K562 (cell line): ENCODE results near the gene ZNRF1. TPM values are rescaled to one million over a fixed set of nuclear protein-coding genes. Genes with fewer than 3 reads are reported as not detected.

Experiments used
- ATAC-seq: fragments of 200-7000 bp; cut with Tn5 transposase; 3 replicates; pipeline ENCODE4 v1.9.1; 2020; ENCODE audit warnings: moderate library complexity
- BruUV-seq: library from RNA; stranded (reverse); fragments of 400-500 nt; replicated peaks from 2 replicates; lab custom pipeline; 2021; lab: Mats Ljungman, UMichigan
- CTCF ChIA-PET: fragments of 300-600 bp; formaldehyde crosslinking; extraction: SDS; loops from one replicate; lab custom pipeline; 2021; ENCODE audit warnings: low intra/inter-chr PET ratio; lab: Yijun Ruan, JAX
- POLR2A ChIA-PET: fragments of 300-600, 350-650 bp; sonication (Branson Sonifier 250); formaldehyde crosslinking; extraction: SDS; loops from one replicate; lab custom pipeline; 2021; ENCODE audit warnings: antibody characterized with exemption, inconsistent platforms; lab: Yijun Ruan, JAX
- DNase-seq, 4 experiments: peaks; one replicate each; pipeline versions ENCODE4 v3.0.0 to v3.0.0-alpha.2; 2011 to 2018; ENCODE audit warnings: low spot score in 3 of 4, mixed read lengths in 3 of 4; ENCODE audit errors: extremely low read depth in 1 of 4
- FAIRE-seq: peaks from 2 replicates; lab custom pipeline; 2011; peaks lifted over from hg19 to GRCh38; lab: Jason Lieb, UNC
- H2AFZ ChIP-seq: 2 replicates; pipeline ENCODE4 v1.6.0; 2011; ENCODE audit warnings: low read depth, low read length, control low read depth, inconsistent platforms
- H3K27ac ChIP-seq: fragments of 200-600 bp; 3 replicates; pipeline ENCODE4 v1.8.0; 2011; ENCODE audit warnings: low read depth, mild to moderate bottlenecking, control low read depth, inconsistent platforms, low read length, moderate library complexity, mixed read lengths; ENCODE audit errors: extremely low read depth
- H3K27me3 ChIP-seq, 2 experiments: fragments of 300-600 bp in 1 of 2; 2 replicates in 1 of 2; 3 replicates in 1 of 2; pipeline versions ENCODE4 v1.6.0 to v1.8.0; 2011; ENCODE audit warnings: inconsistent platforms in 2 of 2, low read length in 2 of 2, mild to moderate bottlenecking in 1 of 2, mixed read lengths in 1 of 2, moderate library complexity in 1 of 2; ENCODE audit not compliant: control insufficient read depth in 2 of 2, insufficient read depth in 2 of 2
- H3K36me3 ChIP-seq: fragments of 300-600 bp; 3 replicates; pipeline ENCODE4 v1.8.0; 2011; ENCODE audit warnings: mild to moderate bottlenecking, low read length, inconsistent platforms; ENCODE audit not compliant: control insufficient read depth, insufficient read depth
- H3K4me1 ChIP-seq, 2 experiments: fragments of 200-600 bp in 1 of 2; replicated peaks in 1 of 2; 2 replicates in 1 of 2; 3 replicates in 1 of 2; pipeline versions ENCODE4 v1.5.1 to v1.8.0; 2011; ENCODE audit warnings: inconsistent platforms in 2 of 2, low read length in 2 of 2, mild to moderate bottlenecking in 1 of 2, mixed read lengths in 1 of 2, moderate library complexity in 1 of 2; ENCODE audit not compliant: control insufficient read depth in 2 of 2, insufficient read depth in 2 of 2
- H3K4me2 ChIP-seq: 2 replicates; pipeline ENCODE4 v1.6.1; 2011; ENCODE audit warnings: low read length, control low read depth, inconsistent platforms, mixed read lengths; ENCODE audit not compliant: insufficient read depth
- H3K4me3 ChIP-seq: fragments of 200-600 bp; sonication (generic), shearing (Covaris generic); 2 replicates; pipeline ENCODE4 v1.5.1; 2016; ENCODE audit warnings: control low read depth, inconsistent platforms
- H3K79me2 ChIP-seq: fragments of 200-600 bp; 3 replicates; pipeline ENCODE4 v1.8.0; 2011; ENCODE audit warnings: low read length, inconsistent platforms; ENCODE audit not compliant: control insufficient read depth, insufficient read depth
- H3K9ac ChIP-seq, 2 experiments: 2 replicates each; pipeline versions ENCODE4 v1.6.0 to v1.6.1; 2011; ENCODE audit warnings: low read depth in 2 of 2, low read length in 2 of 2, control low read depth in 1 of 2, inconsistent platforms in 1 of 2, mild to moderate bottlenecking in 1 of 2, mixed read lengths in 1 of 2; ENCODE audit not compliant: insufficient read depth in 1 of 2
- H3K9me1 ChIP-seq: one replicate; pipeline ENCODE4 v1.6.0; 2011; ENCODE audit warnings: inconsistent platforms, mild to moderate bottlenecking, low read length, moderate library complexity; ENCODE audit not compliant: control insufficient read depth, insufficient read depth
- H3K9me3 ChIP-seq: replicated peaks from 2 replicates; pipeline ENCODE4 v1.5.1; 2011; ENCODE audit warnings: low read depth, low read length, inconsistent platforms; ENCODE audit not compliant: control insufficient read depth, insufficient read depth
- H4K20me1 ChIP-seq: replicated peaks from 2 replicates; pipeline ENCODE4 v1.6.1; 2011; ENCODE audit warnings: low read length, inconsistent platforms, mixed read lengths; ENCODE audit not compliant: control insufficient read depth, insufficient read depth
- ADNP ChIP-seq: fragments of 200-800 bp; sonication (Bioruptor generic); IDR thresholded peaks from 2 replicates; pipeline ENCODE4 v1.6.1; 2016; ENCODE audit warnings: missing genetic modification characterization, missing compliant biosample characterization
- HDGF ChIP-seq: fragments of 450-650 bp; IDR thresholded peaks from 2 replicates; pipeline ENCODE4 v1.6.1; 2016
- HMGN3 ChIP-seq: IDR thresholded peaks from 2 replicates; pipeline ENCODE4 v1.6.1; 2011; ENCODE audit warnings: borderline replicate concordance, low read depth, mild to moderate bottlenecking, mixed read lengths, low read length; ENCODE audit not compliant: insufficient read length; ENCODE audit errors: extremely low read depth
- MCM5 ChIP-seq: fragments of 450-650 bp; IDR thresholded peaks from 2 replicates; pipeline ENCODE4 v1.6.1; 2016; ENCODE audit warnings: low read depth
- NFIC ChIP-seq: fragments of 450-650 bp; IDR thresholded peaks from 2 replicates; pipeline ENCODE4 v1.6.1; 2017; ENCODE audit warnings: mild to moderate bottlenecking, inconsistent platforms
- NRF1 ChIP-seq, 2 experiments: fragments of 450-650 bp; IDR thresholded peaks in 1 of 2; conservative IDR thresholded peaks in 1 of 2; 2 replicates each; pipeline ENCODE4 v1.6.1; 2014; ENCODE audit warnings: mild to moderate bottlenecking in 2 of 2
- OTX1 ChIP-seq: fragments of 450-650 bp; formaldehyde crosslinking; IDR thresholded peaks from 2 replicates; pipeline ENCODE4 v1.4.0; 2022; ENCODE audit warnings: mild to moderate bottlenecking
- PTBP1 ChIP-seq: fragments of 200-400 bp; formaldehyde crosslinking; IDR thresholded peaks from 2 replicates; pipeline ENCODE4 v1.6.1; 2017; ENCODE audit warnings: low read depth, low read length
- WGBS: fragments of 100-300 bp; shearing (Covaris generic); methylation state at CpG from one replicate; pipeline ENCODE4 v1.1.6; 2016; ENCODE audit warnings: low coverage, mixed read lengths; ENCODE audit not compliant: insufficient coverage; ENCODE audit errors: missing lambda C conversion rate; 5-methylcytosine and 5-hydroxymethylcytosine counted together
- in situ Hi-C: fragments of 300-500 bp; cut with MboI; formaldehyde crosslinking; loops from 4 replicates; pipeline ENCODE4 v1.15.0; 2018; ENCODE audit warnings: inconsistent platforms, mixed read lengths
- intact Hi-C: fragments of 100-400 bp; cut with micrococcal nuclease; formaldehyde crosslinking; loops from 2 replicates; pipeline ENCODE4 v1.14.2; 2022
- polyA plus RNA-seq, 8 experiments: library from polyadenylated mRNA; depleted of rRNA in 4 of 8; stranded (reverse) in 5 of 8; unstranded in 3 of 8; fragments of >200 nt; fragmentation: Nextera tagmentation in 2 of 8; fragmentation: Illumina TruSeq in 1 of 8; extraction: Ambion mirVana in 2 of 8; extraction: Trizol in 1 of 8; gene quantifications; 2 replicates each; pipeline versions ENCODE4 v1.2.1 to v1.2.3, GENCODE V29; 2011 to 2014; ENCODE audit warnings: inconsistent platforms in 1 of 8, missing spikeins in 1 of 8
- total RNA-seq, 7 experiments: library from RNA; depleted of rRNA in 6 of 7; stranded (reverse); fragments of >200 nt in 6 of 7; fragmentation: Illumina TruSeq in 2 of 7; extraction: Trizol in 2 of 7; gene quantifications; 2 replicates each; pipeline versions ENCODE4 v1.2.1 to v1.2.3, GENCODE V29; 2011 to 2021; ENCODE audit warnings: low replicate concordance in 1 of 7
- TF ChIP-seq, protein P1 (sequence below): sonication (generic); formaldehyde crosslinking; IDR thresholded peaks from 2 replicates; pipeline ENCODE4 v1.8.0; 2022; ENCODE audit warnings: mild to moderate bottlenecking, low read depth, missing genetic modification reagents
- TF ChIP-seq, protein P2 (sequence below), 2 experiments: fragments of 450-650 bp; IDR thresholded peaks; 2 replicates each; pipeline ENCODE4 v1.6.1; 2016
- TF ChIP-seq, protein P3 (sequence below): sonication (generic); IDR thresholded peaks from 2 replicates; pipeline ENCODE4 v1.6.1; 2016
- TF ChIP-seq, protein P4 (sequence below): sonication (generic); formaldehyde crosslinking; IDR thresholded peaks from 2 replicates; pipeline ENCODE4 v1.8.1; 2023; ENCODE audit warnings: mild to moderate bottlenecking, missing genetic modification reagents
- TF ChIP-seq, protein P5 (sequence below): fragments of 250-450 bp; sonication (Bioruptor Pico); IDR thresholded peaks from 2 replicates; pipeline ENCODE4 v1.9.0; 2021; ENCODE audit warnings: mild to moderate bottlenecking

The ZNRF1 gene
- total and polyA plus RNA-seq, 9 of the 15 experiments (the other 6 are each of a cell fraction or from before 2014, with no cell fraction given): 9.5 to 37.7 (median 20.0) TPM

DNA sequence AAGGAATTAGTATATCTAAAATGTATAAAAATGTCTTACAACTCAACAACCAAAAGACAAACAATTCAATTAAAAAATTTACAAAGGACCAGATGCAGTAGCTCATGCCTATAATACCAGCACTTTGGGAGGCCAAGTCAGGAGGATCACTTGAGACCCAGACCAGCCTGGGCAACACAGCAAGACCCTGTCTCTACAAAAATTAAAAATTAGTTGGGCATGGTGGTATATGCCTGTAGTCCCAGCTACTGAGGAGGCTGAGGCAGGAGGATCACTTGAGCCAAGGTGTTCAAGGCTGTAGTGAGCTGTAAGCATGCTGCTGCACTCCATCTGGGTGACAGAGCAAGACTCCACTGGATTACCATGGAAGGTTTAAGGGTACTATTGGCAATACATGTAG lies 33.8 kb downstream of the ZNRF1 start (continued):
- TF ChIP-seq, protein P1, sequence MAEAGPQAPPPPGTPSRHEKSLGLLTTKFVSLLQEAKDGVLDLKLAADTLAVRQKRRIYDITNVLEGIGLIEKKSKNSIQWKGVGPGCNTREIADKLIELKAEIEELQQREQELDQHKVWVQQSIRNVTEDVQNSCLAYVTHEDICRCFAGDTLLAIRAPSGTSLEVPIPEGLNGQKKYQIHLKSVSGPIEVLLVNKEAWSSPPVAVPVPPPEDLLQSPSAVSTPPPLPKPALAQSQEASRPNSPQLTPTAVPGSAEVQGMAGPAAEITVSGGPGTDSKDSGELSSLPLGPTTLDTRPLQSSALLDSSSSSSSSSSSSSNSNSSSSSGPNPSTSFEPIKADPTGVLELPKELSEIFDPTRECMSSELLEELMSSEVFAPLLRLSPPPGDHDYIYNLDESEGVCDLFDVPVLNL (CRISPR knock-in tag): no peak
- no peak for TF ChIP-seq HMGN3
- TF ChIP-seq, protein P2, sequence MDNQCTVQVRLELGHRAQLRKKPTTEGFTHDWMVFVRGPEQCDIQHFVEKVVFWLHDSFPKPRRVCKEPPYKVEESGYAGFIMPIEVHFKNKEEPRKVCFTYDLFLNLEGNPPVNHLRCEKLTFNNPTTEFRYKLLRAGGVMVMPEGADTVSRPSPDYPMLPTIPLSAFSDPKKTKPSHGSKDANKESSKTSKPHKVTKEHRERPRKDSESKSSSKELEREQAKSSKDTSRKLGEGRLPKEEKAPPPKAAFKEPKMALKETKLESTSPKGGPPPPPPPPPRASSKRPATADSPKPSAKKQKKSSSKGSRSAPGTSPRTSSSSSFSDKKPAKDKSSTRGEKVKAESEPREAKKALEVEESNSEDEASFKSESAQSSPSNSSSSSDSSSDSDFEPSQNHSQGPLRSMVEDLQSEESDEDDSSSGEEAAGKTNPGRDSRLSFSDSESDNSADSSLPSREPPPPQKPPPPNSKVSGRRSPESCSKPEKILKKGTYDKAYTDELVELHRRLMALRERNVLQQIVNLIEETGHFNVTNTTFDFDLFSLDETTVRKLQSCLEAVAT (IDR thresholded peaks at IDR 0.05): no peak

DNA sequence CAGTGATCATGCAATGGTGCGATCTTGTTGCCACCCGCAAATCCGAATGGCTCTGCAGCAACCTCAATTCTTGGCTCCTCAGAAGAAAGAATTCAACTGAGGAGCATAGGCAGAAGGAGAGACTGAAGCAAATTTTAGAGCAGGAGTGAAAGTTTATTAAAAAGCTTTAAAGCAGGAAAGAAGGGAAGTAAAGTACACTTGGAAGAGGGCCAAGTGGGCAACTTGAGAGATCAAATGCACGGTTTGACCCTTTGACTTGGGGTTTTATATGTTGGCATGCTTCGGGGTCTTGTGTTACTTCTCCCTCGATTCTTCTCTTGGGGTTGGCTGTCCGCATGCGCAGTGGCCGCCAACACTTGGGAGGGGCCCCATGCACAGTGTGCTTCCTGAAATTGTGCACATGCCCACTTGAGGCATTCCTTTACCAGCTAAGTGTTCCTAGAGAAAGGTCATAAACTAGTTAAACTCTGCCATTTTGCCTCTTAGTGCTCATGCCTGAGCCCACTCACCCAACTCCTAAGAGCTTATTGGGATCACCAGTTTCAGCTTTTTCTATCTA lies 36.7 kb downstream of the ZNRF1 start:
- intact Hi-C loops: no loop called here
- FAIRE-seq (no peak), ATAC-seq (no peak), DNase-seq (no peak)
- BruUV-seq: no TSS peak
- ChIA-PET CTCF (no interaction called here), POLR2A (interaction anchor here (1.5 kb wide), 1 partner anchor 23 kb away, joined by 4 read pairs; no protein-coding TSS in a partner anchor)
- Histone ChIP-seq H3K9me1 (no peaks in the 10 kb centered on the region), H3K4me3 (no peak overlapping the region), H3K4me1 (peaks cover 3 to 22% of the 10 kb centered on the region in 2 experiments; a peak in 4 of 5 replicates), H3K9ac (no peak overlapping the region), H3K4me2 (no peak overlapping the region), H3K27me3 (no peaks in the 10 kb centered on the region), H2AFZ (no peak overlapping the region), H3K36me3 (peaks cover 4% of the 10 kb centered on the region; the same call in 1 of the 3 replicates), H3K27ac (no peak overlapping the region), H4K20me1 (no peaks in the 10 kb centered on the region), H3K79me2 (peaks cover 91% of the 10 kb centered on the region), H3K9me3 (no peaks in the 10 kb centered on the region)
- in situ Hi-C loops: no loop called here
- WGBS: 82% methylated on average over 9 of the region's 9 CpGs
- TF ChIP-seq, protein P3, sequence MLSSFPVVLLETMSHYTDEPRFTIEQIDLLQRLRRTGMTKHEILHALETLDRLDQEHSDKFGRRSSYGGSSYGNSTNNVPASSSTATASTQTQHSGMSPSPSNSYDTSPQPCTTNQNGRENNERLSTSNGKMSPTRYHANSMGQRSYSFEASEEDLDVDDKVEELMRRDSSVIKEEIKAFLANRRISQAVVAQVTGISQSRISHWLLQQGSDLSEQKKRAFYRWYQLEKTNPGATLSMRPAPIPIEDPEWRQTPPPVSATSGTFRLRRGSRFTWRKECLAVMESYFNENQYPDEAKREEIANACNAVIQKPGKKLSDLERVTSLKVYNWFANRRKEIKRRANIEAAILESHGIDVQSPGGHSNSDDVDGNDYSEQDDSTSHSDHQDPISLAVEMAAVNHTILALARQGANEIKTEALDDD: peak; percentile 34; the same call in 1 of the 2 replicates
- TF ChIP-seq, protein P4, sequence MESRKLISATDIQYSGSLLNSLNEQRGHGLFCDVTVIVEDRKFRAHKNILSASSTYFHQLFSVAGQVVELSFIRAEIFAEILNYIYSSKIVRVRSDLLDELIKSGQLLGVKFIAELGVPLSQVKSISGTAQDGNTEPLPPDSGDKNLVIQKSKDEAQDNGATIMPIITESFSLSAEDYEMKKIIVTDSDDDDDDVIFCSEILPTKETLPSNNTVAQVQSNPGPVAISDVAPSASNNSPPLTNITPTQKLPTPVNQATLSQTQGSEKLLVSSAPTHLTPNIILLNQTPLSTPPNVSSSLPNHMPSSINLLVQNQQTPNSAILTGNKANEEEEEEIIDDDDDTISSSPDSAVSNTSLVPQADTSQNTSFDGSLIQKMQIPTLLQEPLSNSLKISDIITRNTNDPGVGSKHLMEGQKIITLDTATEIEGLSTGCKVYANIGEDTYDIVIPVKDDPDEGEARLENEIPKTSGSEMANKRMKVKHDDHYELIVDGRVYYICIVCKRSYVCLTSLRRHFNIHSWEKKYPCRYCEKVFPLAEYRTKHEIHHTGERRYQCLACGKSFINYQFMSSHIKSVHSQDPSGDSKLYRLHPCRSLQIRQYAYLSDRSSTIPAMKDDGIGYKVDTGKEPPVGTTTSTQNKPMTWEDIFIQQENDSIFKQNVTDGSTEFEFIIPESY (CRISPR knock-in tag): peak; percentile 34; the same call in 1 of the 2 replicates
- TF ChIP-seq NFIC (peak; percentile 78), HDGF (no peak), OTX1 (CRISPR knock-in tag) (no peak), PTBP1 (no peak), MCM5 (no peak), NRF1 (conservative IDR thresholded peaks at IDR 0.05 in 1 of 2, IDR thresholded peaks at IDR 0.05 in 1 of 2) (peak; percentile 50 to 56), ADNP (tag) (no peak)
- TF ChIP-seq, protein P5, sequence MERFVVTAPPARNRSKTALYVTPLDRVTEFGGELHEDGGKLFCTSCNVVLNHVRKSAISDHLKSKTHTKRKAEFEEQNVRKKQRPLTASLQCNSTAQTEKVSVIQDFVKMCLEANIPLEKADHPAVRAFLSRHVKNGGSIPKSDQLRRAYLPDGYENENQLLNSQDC (CRISPR knock-in tag): no peak
